SK-N-SH treated with all-trans-retinoic acid at 6 μM for 48 hours (cell line): Measurements from ENCODE around the gene DDA1.

Experiments used
- ATAC-seq: fragments of 200-7000 bp; cut with Tn5 transposase; 3 replicates; pipeline ENCODE4 v1.9.1; 2020; ENCODE audit warnings: mild to moderate bottlenecking, moderate library complexity
- ARNTL ChIP-seq: fragments of 450-650 bp; formaldehyde crosslinking; IDR thresholded peaks from 2 replicates; pipeline ENCODE4 v1.5.0; 2020; ENCODE audit warnings: low read depth, mild to moderate bottlenecking, moderate library complexity, borderline replicate concordance
- BACH2 ChIP-seq: fragments of 250-450 bp; sonication (Bioruptor Pico); IDR thresholded peaks from 2 replicates; pipeline ENCODE4 v1.9.0; 2021; ENCODE audit warnings: mild to moderate bottlenecking, borderline replicate concordance
- CREB5 ChIP-seq: fragments of 250-450 bp; sonication (Bioruptor Pico); IDR thresholded peaks from 2 replicates; pipeline ENCODE4 v1.5.1; 2020; ENCODE audit warnings: low read depth, mild to moderate bottlenecking, moderate library complexity
- CSDC2 ChIP-seq: fragments of 250-450 bp; sonication (Bioruptor Pico); IDR thresholded peaks from 2 replicates; pipeline ENCODE4 v1.5.0; 2020; ENCODE audit warnings: mild to moderate bottlenecking, moderate library complexity
- CSRNP3 ChIP-seq: fragments of 250-450 bp; sonication (Bioruptor Pico); IDR thresholded peaks from 2 replicates; pipeline ENCODE4 v1.5.1; 2021; ENCODE audit warnings: mild to moderate bottlenecking, moderate library complexity
- GLIS3 ChIP-seq: fragments of 250-450 bp; sonication (Bioruptor Pico); IDR thresholded peaks from 2 replicates; pipeline ENCODE4 v1.5.0; 2020; ENCODE audit warnings: mild to moderate bottlenecking, moderate library complexity
- ISL1 ChIP-seq: fragments of 250-450 bp; sonication (Bioruptor Pico); IDR thresholded peaks from 2 replicates; pipeline ENCODE4 v2.1.2; 2022; ENCODE audit warnings: mild to moderate bottlenecking, moderate library complexity
- OSR1 ChIP-seq: fragments of 250-450 bp; sonication (Bioruptor Pico); IDR thresholded peaks from 2 replicates; pipeline ENCODE4 v1.8.0; 2022; ENCODE audit warnings: moderate library complexity, mild to moderate bottlenecking, inconsistent platforms
- PATZ1 ChIP-seq: fragments of 250-450 bp; sonication (Bioruptor Pico); IDR thresholded peaks from 2 replicates; pipeline ENCODE4 v1.8.0; 2020; ENCODE audit warnings: mild to moderate bottlenecking, moderate library complexity, borderline replicate concordance
- POU6F1 ChIP-seq: fragments of 250-450 bp; sonication (Bioruptor Pico); IDR thresholded peaks from 2 replicates; pipeline ENCODE4 v1.8.0; 2021; ENCODE audit warnings: low read depth, mild to moderate bottlenecking, moderate library complexity, borderline replicate concordance
- RARB ChIP-seq: fragments of 250-450 bp; sonication (Bioruptor Pico); IDR thresholded peaks from 2 replicates; pipeline ENCODE4 v1.8.0; 2021; ENCODE audit warnings: mild to moderate bottlenecking, moderate library complexity
- SNAI2 ChIP-seq: fragments of 250-450 bp; sonication (Bioruptor Pico); IDR thresholded peaks from 2 replicates; pipeline ENCODE4 v1.5.0; 2020; ENCODE audit warnings: mild to moderate bottlenecking, moderate library complexity
- TCF4 ChIP-seq: fragments of 250-450 bp; sonication (Bioruptor Pico); IDR thresholded peaks from 2 replicates; pipeline ENCODE4 v1.8.0; 2021; ENCODE audit warnings: mild to moderate bottlenecking, moderate library complexity, borderline replicate concordance
- TOX ChIP-seq: fragments of 250-450 bp; sonication (Bioruptor Pico); IDR thresholded peaks from 2 replicates; pipeline ENCODE4 v1.8.0; 2021; ENCODE audit warnings: mild to moderate bottlenecking, moderate library complexity, borderline replicate concordance
- TSHZ2 ChIP-seq: fragments of 250-450 bp; sonication (Bioruptor Pico); IDR thresholded peaks from 2 replicates; pipeline ENCODE4 v1.5.0; 2020; ENCODE audit warnings: mild to moderate bottlenecking, moderate library complexity
- ZC3H10 ChIP-seq: fragments of 250-450 bp; sonication (Bioruptor Pico); IDR thresholded peaks from 2 replicates; pipeline ENCODE4 v1.5.1; 2021; ENCODE audit warnings: mild to moderate bottlenecking, moderate library complexity
- ZFP30 ChIP-seq: fragments of 450-650 bp; formaldehyde crosslinking; IDR thresholded peaks from 2 replicates; pipeline ENCODE4 v1.5.0; 2022; ENCODE audit warnings: mild to moderate bottlenecking, moderate library complexity
- ZNF70 ChIP-seq: fragments of 450-650 bp; formaldehyde crosslinking; IDR thresholded peaks from 2 replicates; pipeline ENCODE4 v1.5.0; 2020; ENCODE audit warnings: mild to moderate bottlenecking, moderate library complexity
- ZNF8 ChIP-seq: fragments of 450-650 bp; formaldehyde crosslinking; IDR thresholded peaks from 2 replicates; pipeline ENCODE4 v1.5.0; 2020; ENCODE audit warnings: mild to moderate bottlenecking, moderate library complexity

The DDA1 gene

GRCh38 chr19:17306285-17306714 is 3.1 kb upstream of the DDA1 start:
- no peak for ATAC-seq
- TF ChIP-seq TOX (CRISPR knock-in tag) = no peak
- TF ChIP-seq RARB (CRISPR knock-in tag) = no peak
- no peak for TF ChIP-seq ZNF8 (CRISPR knock-in tag)
- TF ChIP-seq TCF4 (CRISPR knock-in tag) = no peak

- no peak for TF ChIP-seq PATZ1 (CRISPR knock-in tag)
- no peak for TF ChIP-seq GLIS3
- TF ChIP-seq BACH2 (CRISPR knock-in tag) = no peak
- TF ChIP-seq TCF4 (CRISPR knock-in tag) = no peak
- no peak for TF ChIP-seq ZC3H10 (CRISPR knock-in tag)
- TF ChIP-seq POU6F1 (CRISPR knock-in tag) = no peak
- ATAC-seq = no peak
Observed at GRCh38 chr19:17307876-17308377, 1.4 kb upstream of the DDA1 start.

- ATAC-seq = no peak
- TF ChIP-seq CREB5 (CRISPR knock-in tag) (no peak), BACH2 (CRISPR knock-in tag) (no peak), ZNF70 (CRISPR knock-in tag) (no peak), ARNTL (no peak), POU6F1 (CRISPR knock-in tag) (no peak), CSRNP3 (CRISPR knock-in tag) (no peak), GLIS3 (no peak), OSR1 (CRISPR knock-in tag) (no peak), TSHZ2 (CRISPR knock-in tag) (no peak), ISL1 (CRISPR knock-in tag) (no peak), PATZ1 (CRISPR knock-in tag) (no peak), ZFP30 (CRISPR knock-in tag) (no peak), CSDC2 (CRISPR knock-in tag) (no peak), SNAI2 (no peak), RARB (CRISPR knock-in tag) (no peak), TOX (CRISPR knock-in tag) (no peak)
Observed at GRCh38 chr19:17309965-17310461, 650 bp downstream of the DDA1 start.
